OCI-LY7 (cell line): Measurements from ENCODE around the gene RBMS1.

Experiments used
- EZH2phosphoT487 ChIP-seq: fragments of 200-600 bp; sonication (generic); IDR thresholded peaks from 2 replicates; pipeline ENCODE4 v1.6.1; 2018; ENCODE audit warnings: low read depth, borderline replicate concordance, mild to moderate bottlenecking, mixed run types, antibody characterized with exemption, low read length, moderate library complexity, mixed read lengths
- TF ChIP-seq, protein P1 (sequence below): fragments of 200-600 bp; sonication (generic); conservative IDR thresholded peaks from 2 replicates; pipeline ENCODE4 v1.5.1; 2014; ENCODE audit warnings: mild to moderate bottlenecking, antibody characterized with exemption, low read length, moderate library complexity, mixed read lengths

GRCh38 chr2:160271171-160272086 is 222.2 kb downstream of the RBMS1 start:
- TF ChIP-seq, protein P1, sequence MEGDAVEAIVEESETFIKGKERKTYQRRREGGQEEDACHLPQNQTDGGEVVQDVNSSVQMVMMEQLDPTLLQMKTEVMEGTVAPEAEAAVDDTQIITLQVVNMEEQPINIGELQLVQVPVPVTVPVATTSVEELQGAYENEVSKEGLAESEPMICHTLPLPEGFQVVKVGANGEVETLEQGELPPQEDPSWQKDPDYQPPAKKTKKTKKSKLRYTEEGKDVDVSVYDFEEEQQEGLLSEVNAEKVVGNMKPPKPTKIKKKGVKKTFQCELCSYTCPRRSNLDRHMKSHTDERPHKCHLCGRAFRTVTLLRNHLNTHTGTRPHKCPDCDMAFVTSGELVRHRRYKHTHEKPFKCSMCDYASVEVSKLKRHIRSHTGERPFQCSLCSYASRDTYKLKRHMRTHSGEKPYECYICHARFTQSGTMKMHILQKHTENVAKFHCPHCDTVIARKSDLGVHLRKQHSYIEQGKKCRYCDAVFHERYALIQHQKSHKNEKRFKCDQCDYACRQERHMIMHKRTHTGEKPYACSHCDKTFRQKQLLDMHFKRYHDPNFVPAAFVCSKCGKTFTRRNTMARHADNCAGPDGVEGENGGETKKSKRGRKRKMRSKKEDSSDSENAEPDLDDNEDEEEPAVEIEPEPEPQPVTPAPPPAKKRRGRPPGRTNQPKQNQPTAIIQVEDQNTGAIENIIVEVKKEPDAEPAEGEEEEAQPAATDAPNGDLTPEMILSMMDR, result no peak
- TF ChIP-seq EZH2phosphoT487, result no peak
